ENCODE measurements around the gene ZFAND2A.
A peak's percentile ranks its signal among the peaks of the same experiment; 100 is the strongest.
"Not testable (repeated sequence)": the region's sequence is repeated elsewhere in the genome, so short reads cannot be mapped to it uniquely, and the experiment has no call there.

ZFAND2A gene

GRCh38 chr7:1174881-1175596 is 15.0 kb upstream of the ZFAND2A start:
- DNase-seq: no peak

DNA sequence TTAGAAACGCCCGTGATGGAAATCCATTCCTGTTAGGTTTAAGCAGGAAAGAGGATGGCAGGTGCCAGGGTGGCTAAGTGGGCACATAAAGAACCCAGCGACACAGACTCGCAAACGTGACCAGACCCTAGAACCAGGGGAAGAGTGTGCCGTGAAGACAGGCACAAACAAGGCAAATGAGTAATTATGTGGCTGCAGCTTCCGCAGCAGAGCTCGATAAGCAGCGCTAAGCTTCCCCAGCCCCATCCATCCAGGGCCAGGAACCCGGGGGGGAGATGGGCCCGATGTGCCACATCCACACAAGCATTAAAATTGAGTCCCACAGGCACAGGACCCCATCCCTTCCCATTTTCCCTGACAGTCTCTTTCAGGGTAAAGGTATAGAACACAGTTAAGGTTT is 14.0 kb upstream of the ZFAND2A start:
- no peak for DNase-seq

DNA sequence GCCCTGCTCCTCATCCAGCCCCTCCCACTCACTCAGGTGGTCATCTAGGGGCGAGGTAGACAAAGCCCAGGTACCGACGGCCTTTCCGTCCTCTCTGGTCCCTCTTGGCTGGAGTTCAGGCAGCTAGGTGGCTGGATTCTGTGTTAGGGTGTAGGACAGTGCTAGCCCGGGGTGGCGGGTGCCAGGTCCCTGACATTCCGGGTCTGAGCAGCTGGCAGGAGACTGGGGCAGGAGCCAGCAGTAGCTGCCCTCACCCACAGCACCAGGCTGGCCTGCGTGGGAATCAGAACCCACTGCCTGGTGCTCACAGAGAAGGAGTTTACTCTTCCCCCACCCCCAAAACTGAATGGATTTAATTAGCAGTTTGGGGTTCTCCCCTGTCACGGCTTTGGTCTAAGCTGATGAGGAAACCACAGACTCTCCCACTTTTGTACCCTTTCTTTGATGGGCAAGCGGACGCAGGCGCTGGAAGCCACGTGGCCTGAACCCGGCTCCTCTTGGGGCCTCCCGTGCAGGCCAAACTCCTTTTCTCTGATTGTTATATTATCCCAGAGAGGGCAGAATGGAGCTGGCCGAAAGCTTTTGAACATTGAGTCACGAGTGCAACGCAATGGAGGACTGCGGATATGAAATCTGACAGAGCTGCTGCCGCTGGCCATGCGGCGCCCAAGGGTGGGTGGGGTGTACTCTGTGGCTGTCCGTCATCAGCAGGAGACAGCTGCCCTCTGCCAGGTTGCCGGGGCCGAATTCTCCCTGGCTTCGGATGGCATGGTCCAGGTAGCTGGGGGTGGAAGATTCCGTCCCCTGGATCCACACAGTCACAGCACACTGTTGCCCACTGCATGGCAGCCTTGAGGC is 12.9 kb upstream of the ZFAND2A start:
- no peak for DNase-seq

- DNase-seq: not testable (repeated sequence)
Observed at GRCh38 chr7:1171516-1171915, 11.5 kb upstream of the ZFAND2A start.

- DNase-seq: no peak
Observed at GRCh38 chr7:1170741-1171501, 10.9 kb upstream of the ZFAND2A start.

DNA sequence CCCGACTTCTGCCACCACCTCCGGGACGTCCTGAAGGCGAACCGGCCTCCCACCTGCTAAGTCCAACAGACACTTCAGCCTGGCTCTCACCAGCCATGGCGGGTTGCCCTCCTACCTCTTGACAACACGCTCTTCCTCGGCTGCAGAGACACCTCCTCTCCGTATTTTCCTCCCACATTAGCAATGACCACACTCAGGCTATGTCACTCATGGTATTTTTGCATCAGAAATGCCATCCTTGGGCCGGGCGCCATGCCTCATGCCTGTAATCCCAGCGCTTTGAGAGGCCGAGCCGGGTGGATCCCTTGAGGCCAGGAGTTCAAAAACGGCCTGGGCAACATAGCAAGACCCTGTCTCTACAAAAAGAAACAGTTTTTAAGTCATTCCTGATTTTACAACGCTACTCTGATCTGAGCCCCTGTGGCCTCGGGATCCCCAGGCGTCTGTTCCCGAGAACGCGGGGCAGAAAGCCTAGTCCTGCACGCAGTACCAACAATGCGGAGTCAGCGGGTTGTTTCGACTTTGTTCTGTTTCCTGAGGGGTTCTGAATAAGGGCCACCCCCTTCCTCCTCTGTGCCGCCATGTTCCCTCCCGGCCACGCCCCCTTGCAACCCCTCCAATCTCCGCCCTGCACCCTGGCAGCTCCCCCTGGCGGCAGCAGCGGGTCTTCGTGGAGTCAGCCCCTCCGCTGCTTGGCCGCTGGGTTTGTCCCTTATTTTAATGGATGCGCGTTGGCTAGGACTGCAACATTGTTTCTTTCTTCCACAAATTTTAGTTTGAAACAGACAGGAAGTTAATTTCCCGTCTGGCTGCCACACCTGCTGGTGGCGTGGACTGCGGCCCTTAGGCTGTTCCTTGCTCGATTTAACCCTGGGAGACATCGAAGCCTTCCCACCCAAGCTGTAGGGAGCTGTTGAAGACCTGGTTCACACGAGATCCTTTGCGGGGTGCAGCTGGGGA is 9.7 kb upstream of the ZFAND2A start:
- peak; percentile 58 for DNase-seq

DNA sequence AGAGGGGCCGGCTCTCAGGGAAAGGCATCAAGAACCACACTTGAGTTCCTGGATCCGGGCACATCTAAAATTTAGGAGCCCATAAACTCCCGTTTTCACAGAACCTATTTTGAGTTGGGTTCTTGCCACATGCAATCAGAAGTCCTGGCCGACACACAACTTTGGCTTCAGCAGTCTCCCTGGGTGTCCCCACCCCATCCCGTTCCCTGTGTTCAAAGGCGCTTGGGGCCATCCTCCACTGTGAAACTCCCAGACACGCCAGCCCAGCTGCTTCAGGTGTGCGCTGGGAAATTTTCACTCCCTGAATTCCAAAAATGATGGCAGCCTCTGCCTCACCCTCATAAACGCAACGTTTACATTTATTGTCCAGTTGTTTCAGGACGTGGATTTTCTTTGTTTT is 8.4 kb upstream of the ZFAND2A start:
- DNase-seq: no peak

DNA sequence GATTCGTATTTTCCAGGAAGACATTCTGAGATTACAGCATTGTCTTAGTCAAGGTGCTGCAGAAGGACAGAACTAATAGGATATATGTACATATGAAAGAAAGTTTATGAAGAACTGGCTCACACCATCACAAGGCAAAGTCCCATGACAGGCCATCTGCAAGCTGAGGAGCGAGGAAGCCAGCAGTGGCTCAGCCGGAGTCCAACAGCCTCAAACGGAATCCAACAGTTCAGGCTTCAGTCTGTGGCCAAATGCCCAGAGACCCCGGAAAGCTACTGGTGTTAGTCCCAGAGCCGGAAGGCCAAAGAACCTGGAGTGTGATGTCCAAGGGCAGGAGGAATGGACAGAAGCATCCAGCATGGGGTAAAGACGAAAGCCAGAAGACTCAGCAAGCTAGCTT is 4.4 kb upstream of the ZFAND2A start:
- DNase-seq: no peak

DNA sequence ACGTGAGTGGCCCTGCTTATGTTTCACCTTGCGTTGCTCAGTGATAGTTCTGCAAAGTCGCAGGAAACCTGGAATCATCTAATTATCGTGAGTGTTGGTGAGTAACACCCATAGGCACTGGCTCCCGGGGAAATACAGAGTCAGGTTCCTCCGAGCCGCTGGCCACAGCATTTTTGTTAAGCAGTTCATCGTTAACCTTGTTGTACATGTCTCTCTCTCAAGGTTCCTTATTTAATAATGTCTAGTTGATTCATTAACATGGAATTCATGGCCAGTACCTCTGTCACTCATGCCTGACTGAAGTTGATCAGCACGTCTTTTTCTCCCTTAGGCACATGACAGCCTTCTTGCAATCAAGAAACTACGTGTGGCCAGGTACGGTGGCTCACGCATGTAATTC is 3.1 kb upstream of the ZFAND2A start:
- DNase-seq: no peak

GRCh38 chr7:1160670-1161021 is 650 bp upstream of the ZFAND2A start:
- DNase-seq: no peak

DNA sequence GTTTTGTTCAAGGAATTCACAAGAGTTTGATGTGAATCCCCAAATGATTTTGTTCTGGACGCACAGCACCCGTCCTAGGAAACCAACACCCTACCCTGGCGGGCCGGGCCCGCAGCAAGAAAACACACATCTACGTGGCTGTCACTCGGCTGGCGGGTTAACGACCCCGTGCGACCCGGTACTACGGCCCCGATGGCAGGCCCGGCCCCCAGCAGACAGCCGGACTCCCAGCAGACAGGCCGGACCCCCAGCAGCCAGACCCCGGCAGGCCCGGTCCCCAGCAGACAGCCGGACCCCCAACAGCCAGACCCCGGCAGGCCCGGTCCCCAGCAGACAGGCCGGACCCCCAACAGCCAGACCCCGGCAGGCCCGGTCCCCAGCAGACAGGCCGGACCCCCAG is 765 bp downstream of the ZFAND2A start:
- not testable (repeated sequence) for DNase-seq

DNA sequence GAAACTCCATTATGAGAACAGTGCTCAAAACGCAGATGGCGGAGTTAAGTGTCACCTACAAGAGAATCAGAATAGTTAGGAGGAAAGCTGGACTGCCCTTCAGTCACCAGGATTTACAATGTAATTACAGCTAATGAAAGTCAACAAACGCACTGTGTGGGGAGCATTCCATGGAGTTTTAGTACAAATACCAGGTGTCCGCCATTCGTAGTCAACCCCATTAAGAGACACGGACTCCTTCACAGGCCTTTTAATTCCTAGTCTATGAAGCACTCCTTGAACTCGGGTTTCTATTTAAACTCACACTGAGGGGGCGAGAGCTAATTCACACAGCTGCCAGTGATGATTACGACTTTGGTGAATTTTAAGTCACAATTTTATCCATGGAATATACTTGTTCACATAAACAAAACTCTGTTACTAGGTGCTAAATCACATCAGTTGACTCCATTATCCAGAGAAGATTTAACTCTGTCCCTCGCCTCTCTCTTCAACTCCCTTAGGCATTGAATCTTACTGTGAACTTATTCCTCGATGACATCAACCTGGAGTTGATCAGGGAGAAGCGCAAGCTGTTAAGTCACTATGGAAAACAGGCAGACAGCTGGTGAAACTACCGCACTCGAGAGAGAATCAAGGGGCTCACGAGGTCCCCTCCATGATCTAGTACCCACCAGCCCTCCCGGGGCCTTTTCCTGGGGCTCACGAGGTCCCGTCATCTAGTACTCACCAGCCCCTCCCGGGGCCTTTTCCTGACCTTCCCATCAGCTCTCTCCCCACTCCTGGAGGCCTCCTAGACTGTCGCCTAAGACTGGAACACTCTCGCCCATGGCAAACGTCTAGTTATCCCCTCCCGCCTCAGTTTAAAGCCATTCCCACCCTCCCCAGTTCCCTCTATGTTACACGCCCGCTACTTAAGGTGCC is 1.5 kb downstream of the ZFAND2A start:
- DNase-seq: no peak

DNA sequence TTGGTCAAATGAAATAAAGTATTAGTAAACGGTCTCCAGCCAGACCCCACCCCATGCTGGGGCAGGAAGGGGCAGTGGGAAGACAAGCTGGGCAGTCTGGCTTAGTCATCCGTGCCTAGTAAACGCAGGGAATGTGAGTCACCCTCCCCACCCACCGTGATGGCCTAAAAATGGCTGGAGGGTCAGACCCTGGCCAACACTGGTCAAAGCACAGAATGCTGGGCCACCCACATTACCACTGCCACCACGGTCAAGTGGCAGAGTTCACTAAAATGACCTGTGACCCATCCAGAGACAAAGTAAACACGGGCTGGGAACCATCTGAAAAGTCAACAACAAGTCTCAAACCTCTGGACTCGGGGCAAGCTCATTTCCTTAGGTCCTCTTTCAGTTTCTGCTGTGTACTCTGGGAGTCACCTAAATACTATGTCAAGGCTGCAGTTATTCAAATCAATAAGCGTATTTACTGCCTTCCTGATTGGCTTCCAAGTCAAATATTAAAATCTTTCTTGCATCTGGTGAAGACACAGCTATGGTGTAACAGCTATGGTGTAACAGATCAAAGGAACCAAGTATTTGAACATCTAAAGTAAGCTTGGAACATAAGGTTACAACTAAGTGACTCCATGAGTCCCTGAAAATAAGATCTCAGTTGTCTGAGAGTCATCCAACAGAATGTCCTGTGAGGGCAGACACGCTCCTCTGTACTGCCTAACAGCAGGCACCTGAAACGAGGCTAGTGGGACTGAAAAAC is 3.0 kb downstream of the ZFAND2A start:
- DNase-seq: no peak

DNA sequence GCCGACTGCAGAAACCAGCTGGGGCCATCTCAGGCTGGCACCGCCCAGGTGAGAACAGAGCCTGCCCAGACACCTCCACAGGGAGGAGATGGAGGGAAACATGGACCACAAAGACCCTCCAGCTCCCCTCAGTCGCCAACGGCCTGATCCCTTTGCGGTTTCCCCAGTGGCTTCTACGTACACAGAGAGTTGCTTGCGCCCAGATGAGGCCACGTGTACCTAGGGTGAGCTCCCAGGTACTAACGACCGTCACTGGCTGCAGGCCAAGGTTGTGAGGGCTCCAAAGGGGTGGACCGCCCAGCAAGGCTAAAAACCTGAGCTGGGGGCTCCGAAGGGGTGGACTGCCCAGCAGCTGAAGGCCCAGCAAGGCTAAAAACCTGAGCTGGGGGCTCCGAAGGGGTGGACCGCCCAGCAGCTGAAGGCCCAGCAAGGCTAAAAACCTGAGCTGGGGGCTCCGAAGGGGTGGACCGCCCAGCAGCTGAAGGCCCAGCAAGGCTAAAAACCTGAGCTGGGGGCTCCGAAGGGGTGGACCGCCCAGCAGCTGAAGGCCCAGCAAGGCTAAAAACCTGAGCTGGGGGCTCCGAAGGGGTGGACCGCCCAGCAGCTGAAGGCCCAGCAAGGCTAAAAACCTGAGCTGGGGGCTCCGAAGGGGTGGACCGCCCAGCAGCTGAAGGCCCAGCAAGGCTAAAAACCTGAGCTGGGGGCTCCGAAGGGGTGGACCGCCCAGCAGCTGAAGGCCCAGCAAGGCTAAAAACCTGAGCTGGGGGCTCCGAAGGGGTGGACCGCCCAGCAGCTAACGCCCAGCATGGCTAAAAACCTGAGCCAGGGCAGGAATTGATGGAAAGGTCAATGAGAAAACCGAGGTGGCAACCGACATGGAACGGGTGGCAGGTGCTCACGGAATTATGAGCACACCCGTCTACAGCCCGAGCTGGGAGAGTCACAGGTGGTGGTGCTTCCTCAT is 3.9 kb downstream of the ZFAND2A start:
- DNase-seq: not testable (repeated sequence)

GRCh38 chr7:1154172-1154739 is 5.7 kb downstream of the ZFAND2A start:
- no peak for DNase-seq

DNA sequence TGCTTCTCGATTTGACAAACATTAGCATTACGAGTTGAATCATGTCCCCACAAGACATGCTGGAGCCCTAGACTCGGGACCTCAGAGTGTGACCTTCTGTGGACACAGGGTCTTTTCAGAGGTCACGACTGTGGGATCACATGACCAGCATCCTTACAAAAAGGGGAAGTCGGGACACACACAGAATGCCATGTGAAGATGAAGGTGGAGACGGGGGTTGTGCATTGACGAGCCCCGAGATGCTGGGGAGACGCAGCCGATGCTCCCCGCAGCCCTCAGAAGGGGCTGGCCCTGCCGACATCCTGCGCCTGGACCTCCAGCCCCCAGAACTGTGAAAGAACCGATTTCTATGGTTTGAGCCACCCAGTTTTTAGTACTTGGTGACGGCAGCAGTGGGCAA is 7.5 kb downstream of the ZFAND2A start:
- no peak for DNase-seq

GRCh38 chr7:1151653-1152425 is 8.2 kb downstream of the ZFAND2A start:
- DNase-seq: no peak

DNA sequence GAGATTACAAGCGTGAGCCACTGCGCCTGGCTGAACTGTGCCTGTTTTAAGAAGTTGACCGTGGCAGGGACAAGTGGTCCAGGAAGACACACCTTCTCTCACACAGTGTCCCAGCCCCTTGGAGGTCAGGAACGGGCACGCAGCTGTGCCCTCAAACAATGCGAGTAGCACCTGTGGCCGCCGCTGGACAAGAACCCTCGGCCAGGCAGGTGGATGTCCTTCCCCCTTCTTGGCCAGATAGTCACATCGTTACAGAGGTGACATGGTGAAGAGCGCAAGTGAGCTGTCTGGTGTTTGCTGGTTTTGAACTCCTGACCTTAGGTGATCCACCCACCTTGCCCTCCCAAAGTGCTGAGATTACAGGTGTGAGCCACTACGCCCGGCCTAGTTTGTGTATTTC is 8.8 kb downstream of the ZFAND2A start:
- DNase-seq: no peak

Data from midbrain (tissue), 1 donor.